ENCODE measurements around the gene FAM168A. TPM values are rescaled to one million over a fixed set of nuclear protein-coding genes. Genes with fewer than 3 reads are reported as not detected.
"Not testable (repeated sequence)": the region's sequence is repeated elsewhere in the genome, so short reads cannot be mapped to it uniquely, and the experiment has no call there.

FAM168A gene
- total and polyA plus RNA-seq, 9 donors = 16.7 to 45.5 (median 39.5) TPM

GRCh38 chr11:73578592-73579185, 19.2 kb downstream of the FAM168A start:
- intact Hi-C loops (cut with DNase I) = no loop called here
- Histone ChIP-seq H3K4me3 (no peak overlapping the region), H3K27ac (no peak overlapping the region)

GRCh38 chr11:73577496-73577917, 20.4 kb downstream of the FAM168A start:
- Histone ChIP-seq H3K27me3 (no peaks in the 10 kb centered on the region), H3K9me3 (no peaks in the 10 kb centered on the region), H3K36me3 (no peaks in the 10 kb centered on the region), H3K27ac (no peak overlapping the region), H3K4me3 (no peak overlapping the region), H3K4me1 (ENCODE audit: insufficient read depth) (no peaks in the 10 kb centered on the region)
- intact Hi-C loops (cut with DNase I) = no loop called here
- no peak for DNase-seq
- TF ChIP-seq CTCF (IDR thresholded peaks at IDR 0.05) = no peak
- no peak for TF ChIP-seq POLR2A (IDR thresholded peaks at IDR 0.05)
- TF ChIP-seq EP300 (IDR thresholded peaks at IDR 0.05) = no peak
- WGBS, 3 donors = 36 to 39% (median 38%) methylated on average over 1 of the region's 1 CpG

More at GRCh38 chr11:73578592-73579185, 19.2 kb downstream of the FAM168A start:
- DNase-seq = no peak
- H3K36me3 ChIP-seq = no peaks in the 10 kb centered on the region
- no peaks in the 10 kb centered on the region for H3K27me3 ChIP-seq
- no peaks in the 10 kb centered on the region for H3K9me3 ChIP-seq
- TF ChIP-seq EP300 (IDR thresholded peaks at IDR 0.05) = no peak
- TF ChIP-seq POLR2A (IDR thresholded peaks at IDR 0.05) = no peak
- TF ChIP-seq CTCF (IDR thresholded peaks at IDR 0.05) = no peak
- 42 to 60% (median 50%) methylated on average over 2 of the region's 2 CpGs for WGBS, 3 donors
- H3K4me1 ChIP-seq (ENCODE audit: insufficient read depth) = no peaks in the 10 kb centered on the region

- Histone ChIP-seq H3K27me3 (no peaks in the 10 kb centered on the region), H3K4me3 (no peak overlapping the region), H3K36me3 (no peaks in the 10 kb centered on the region), H3K27ac (no peak overlapping the region), H3K4me1 (ENCODE audit: insufficient read depth) (no peaks in the 10 kb centered on the region), H3K9me3 (no peaks in the 10 kb centered on the region)
- TF ChIP-seq EP300 (IDR thresholded peaks at IDR 0.05) (no peak), CTCF (IDR thresholded peaks at IDR 0.05) (no peak), POLR2A (IDR thresholded peaks at IDR 0.05) (no peak)
- WGBS, 3 donors = 93 to 97% (median 93%) methylated on average over 4 of the region's 4 CpGs
- intact Hi-C loops (cut with DNase I) = no loop called here
- no peak for DNase-seq
These were observed 21.7 kb downstream of the FAM168A start for GRCh38 chr11:73576185-73576614.

- H3K9me3 ChIP-seq; H3K4me3 ChIP-seq; H3K36me3 ChIP-seq; H3K27me3 ChIP-seq; DNase-seq; H3K27ac ChIP-seq; intact Hi-C loops (cut with DNase I); H3K4me1 ChIP-seq (ENCODE audit: insufficient read depth): not testable (repeated sequence)
- 92 to 95% (median 93%) methylated on average over 11 to 30 of the region's 30 CpGs for WGBS, 3 donors
These were observed 25.9 kb downstream of the FAM168A start for GRCh38 chr11:73571982-73572381.

GRCh38 chr11:73570415-73571114, 27.3 kb downstream of the FAM168A start:
- Histone ChIP-seq H3K4me1 (ENCODE audit: insufficient read depth) (no peaks in the 10 kb centered on the region), H3K27me3 (no peaks in the 10 kb centered on the region), H3K36me3 (no peaks in the 10 kb centered on the region), H3K4me3 (no peak overlapping the region), H3K27ac (no peak overlapping the region), H3K9me3 (no peaks in the 10 kb centered on the region)
- intact Hi-C loops (cut with DNase I) = no loop called here
- TF ChIP-seq POLR2A (IDR thresholded peaks at IDR 0.05) (no peak), CTCF (IDR thresholded peaks at IDR 0.05) (no peak), EP300 (IDR thresholded peaks at IDR 0.05) (no peak)
- no peak for DNase-seq
- 96% methylated on average over 1 of the region's 1 CpG for WGBS, 3 donors

Measured in ovary (tissue), 9 donors.